NCI-H2081 (cell line): ENCODE measurements around the gene FTHL17.

Experiments
- DNase-seq, 2 experiments: peaks; one replicate each; lab custom pipeline; 2025; lab: John Stamatoyannopoulos, UW

The FTHL17 gene

GRCh38 chrX:31038575-31039326, 33.1 kb downstream of the FTHL17 start:
- peak; percentile 46 to 52 for DNase-seq

DNA sequence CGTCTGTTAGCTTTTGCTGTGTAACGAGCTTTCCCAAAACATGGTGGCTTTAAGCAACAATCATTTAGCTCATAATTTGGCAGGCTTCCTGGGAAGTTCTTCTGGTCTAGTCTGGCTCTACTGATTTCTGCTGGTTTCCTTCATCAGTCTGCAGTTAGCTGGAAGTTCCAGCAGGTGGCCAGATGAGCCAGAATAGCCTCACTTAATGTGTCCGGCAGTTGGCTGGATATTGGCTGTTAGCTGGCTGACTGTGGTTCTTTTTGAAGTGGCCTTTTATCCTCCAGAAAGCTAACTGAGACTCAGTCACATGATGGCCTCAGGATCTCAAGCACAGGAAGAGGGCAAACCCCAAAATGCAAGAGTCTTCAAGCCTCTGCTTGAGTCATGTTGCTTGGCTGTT, 34.9 kb downstream of the FTHL17 start:
- peak; percentile 14 to 60 for DNase-seq

GRCh38 chrX:31027351-31027750, 44.5 kb downstream of the FTHL17 start:
- no peak for DNase-seq

DNA sequence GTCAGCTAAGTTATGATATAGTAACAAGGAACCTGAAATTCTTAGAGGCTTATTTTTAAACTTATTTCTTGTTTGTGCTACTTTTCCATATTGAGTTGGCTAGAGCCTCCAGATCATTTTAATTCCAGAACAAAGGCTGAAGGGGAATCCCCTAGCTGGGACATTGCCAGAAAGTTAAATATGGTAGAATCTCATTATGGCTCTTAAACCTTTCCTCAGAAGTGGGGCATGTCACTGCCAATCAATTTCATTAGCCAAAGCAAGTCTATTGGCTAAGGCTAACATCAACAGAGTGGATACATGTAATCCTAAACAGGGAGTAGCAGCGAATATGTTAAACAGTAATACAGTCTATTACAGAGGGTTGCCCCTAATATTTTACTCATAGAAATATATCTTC, 47.0 kb downstream of the FTHL17 start:
- no peak for DNase-seq

DNA sequence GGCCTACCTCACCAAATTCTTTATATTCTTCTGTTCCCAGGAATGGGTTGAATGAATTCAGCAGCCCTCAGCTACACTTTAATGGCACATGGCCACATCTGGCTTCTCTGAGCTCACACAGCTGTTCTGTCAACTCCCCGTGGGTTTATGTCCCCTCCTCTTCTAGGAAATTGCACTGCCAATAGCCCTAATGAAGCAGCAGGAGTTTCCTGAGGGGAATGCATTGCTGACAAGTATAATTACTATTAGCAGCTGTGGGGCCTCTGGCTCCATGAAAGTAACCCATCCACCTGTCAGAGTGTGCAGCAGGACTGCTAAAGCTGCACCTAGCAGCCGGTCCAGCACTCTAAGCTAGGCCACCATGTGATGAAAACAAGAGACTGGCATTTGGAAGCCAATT, 50.3 kb downstream of the FTHL17 start:
- peak; percentile 40 to 81 for DNase-seq
